Endothelial cell of umbilical vein (primary cell): ENCODE results near the gene PCBD1. TPM values are rescaled to one million over a fixed set of nuclear protein-coding genes. Genes with fewer than 3 reads are reported as not detected.

Source experiments
- BruUV-seq: library from RNA; stranded (reverse); fragments of 400-500 nt; replicated peaks from 2 replicates; lab custom pipeline; 2021; lab: Mats Ljungman, UMichigan
- CTCF ChIA-PET: fragments of 300-600, 350-600 bp; sonication (Branson Sonifier 250); formaldehyde crosslinking; loops from one replicate; lab custom pipeline; 2021; ENCODE audit warnings: antibody characterized with exemption, inconsistent platforms; lab: Charles Lee
- POLR2A ChIA-PET: fragments of 300-600, 350-600 bp; sonication (Branson Sonifier 250); formaldehyde crosslinking; loops from one replicate; lab custom pipeline; 2021; ENCODE audit warnings: antibody characterized with exemption, inconsistent platforms; lab: Charles Lee
- DNase-seq: peaks from one replicate; pipeline ENCODE4 v3.0.0-alpha.2; 2011; ENCODE audit warnings: low read depth, low spot score
- FAIRE-seq: peaks from 2 replicates; lab custom pipeline; 2011; peaks lifted over from hg19 to GRCh38; lab: Jason Lieb, UNC
- H2AFZ ChIP-seq: 2 replicates; pipeline ENCODE4 v1.6.0; 2012; ENCODE audit warnings: low read depth, low read length, control low read depth, inconsistent platforms
- H3K27ac ChIP-seq: 2 replicates; pipeline ENCODE4 v1.5.1; 2011; ENCODE audit warnings: low read depth, mild to moderate bottlenecking, control low read depth, low read length, moderate library complexity; ENCODE audit not compliant: insufficient read depth
- H3K27me3 ChIP-seq, 2 experiments: 2 replicates each; pipeline versions ENCODE4 v1.6.0 to v1.6.1; 2011; ENCODE audit warnings: low read length in 2 of 2, mixed read lengths in 1 of 2; ENCODE audit not compliant: control insufficient read depth in 2 of 2, insufficient read depth in 2 of 2
- H3K36me3 ChIP-seq, 2 experiments: 2 replicates in 1 of 2; 3 replicates in 1 of 2; pipeline ENCODE4 v1.5.1; 2011; ENCODE audit warnings: low read length in 2 of 2, mild to moderate bottlenecking in 1 of 2, moderate library complexity in 1 of 2; ENCODE audit not compliant: control insufficient read depth in 2 of 2, insufficient read depth in 2 of 2; ENCODE audit errors: extremely low read depth in 1 of 2
- H3K4me1 ChIP-seq: 3 replicates; pipeline ENCODE4 v1.5.1; 2011; ENCODE audit warnings: mild to moderate bottlenecking, low read length; ENCODE audit not compliant: control insufficient read depth, insufficient read depth; ENCODE audit errors: extremely low read depth
- H3K4me2 ChIP-seq: 2 replicates; pipeline ENCODE4 v1.6.1; 2011; ENCODE audit warnings: low read length, control low read depth, mixed read lengths; ENCODE audit not compliant: insufficient read depth
- H3K4me3 ChIP-seq, 3 experiments: fragments of 200-600 bp in 1 of 3; sonication (generic), shearing (Covaris generic) in 1 of 3; replicated peaks in 1 of 3; 2 replicates each; pipeline ENCODE4 v1.5.1; 2011 to 2016; ENCODE audit warnings: control low read depth in 3 of 3, low read length in 3 of 3, mild to moderate bottlenecking in 2 of 3, inconsistent platforms in 1 of 3, low read depth in 1 of 3, moderate library complexity in 1 of 3; ENCODE audit not compliant: insufficient read depth in 1 of 3
- H3K79me2 ChIP-seq: 2 replicates; pipeline ENCODE4 v1.6.0; 2012; ENCODE audit warnings: low read length, inconsistent platforms; ENCODE audit not compliant: control insufficient read depth, insufficient read depth
- H3K9ac ChIP-seq: replicated peaks from 2 replicates; pipeline ENCODE3; 2011; ENCODE audit warnings: low read length, control low read depth; ENCODE audit not compliant: insufficient read depth; ENCODE audit errors: extremely low read depth
- H3K9me1 ChIP-seq: replicated peaks from 3 replicates; pipeline ENCODE4 v1.6.0; 2011; ENCODE audit warnings: mild to moderate bottlenecking, low read length; ENCODE audit not compliant: control insufficient read depth, insufficient read depth; ENCODE audit errors: extremely low read depth
- H3K9me3 ChIP-seq: replicated peaks from 2 replicates; pipeline ENCODE4 v1.5.1; 2012; ENCODE audit warnings: low read length, inconsistent platforms; ENCODE audit not compliant: control insufficient read depth, insufficient read depth
- H4K20me1 ChIP-seq: replicated peaks from 2 replicates; pipeline ENCODE3; 2011; ENCODE audit warnings: mild to moderate bottlenecking, low read length; ENCODE audit not compliant: control insufficient read depth, insufficient read depth; ENCODE audit errors: extremely low read depth
- EZH2 ChIP-seq: IDR thresholded peaks from 2 replicates; pipeline ENCODE4 v1.6.1; 2012; ENCODE audit warnings: borderline replicate concordance, low read depth, mild to moderate bottlenecking, moderate library complexity, low read length, inconsistent platforms; ENCODE audit not compliant: severe bottlenecking
- FOS ChIP-seq: IDR thresholded peaks from 2 replicates; pipeline ENCODE4 v1.6.1; 2011; ENCODE audit warnings: mild to moderate bottlenecking, low read length, moderate library complexity, borderline replicate concordance; ENCODE audit not compliant: insufficient read depth
- GATA2 ChIP-seq: IDR thresholded peaks from 2 replicates; pipeline ENCODE4 v1.7.0; 2011; ENCODE audit warnings: low read depth, mild to moderate bottlenecking, moderate library complexity, mixed read lengths, low read length; ENCODE audit not compliant: insufficient read length, insufficient read depth
- JUN ChIP-seq: IDR thresholded peaks from 2 replicates; pipeline ENCODE4 v1.6.1; 2011; ENCODE audit warnings: borderline replicate concordance, low read depth; ENCODE audit not compliant: insufficient read length, insufficient read depth
- MYC ChIP-seq: IDR thresholded peaks from one replicate; pipeline ENCODE4 v1.6.1; 2011; ENCODE audit warnings: mild to moderate bottlenecking, low read depth, low read length
- POLR2A ChIP-seq: IDR thresholded peaks from 2 replicates; pipeline ENCODE4 v1.6.1; 2012; ENCODE audit warnings: low read depth, mild to moderate bottlenecking, control low read depth, low read length
- POLR2AphosphoS5 ChIP-seq: IDR thresholded peaks from 2 replicates; pipeline ENCODE4 v1.6.1; 2012; ENCODE audit warnings: low read depth, mild to moderate bottlenecking, control low read depth, low read length, moderate library complexity; ENCODE audit not compliant: insufficient read depth
- dilution Hi-C: fragments of 300-500 bp; cut with MboI; formaldehyde crosslinking; loops from one replicate; pipeline ENCODE4 v1.15.0; 2019; ENCODE audit warnings: low sequenced_read_pairs; ENCODE audit not compliant: extremely low pct_ligation_motif_present
- intact Hi-C: fragments of 100-400 bp; cut with micrococcal nuclease; formaldehyde crosslinking; loops from one replicate; pipeline ENCODE4 v1.10.0; 2022
- polyA plus RNA-seq, 4 experiments: library from polyadenylated mRNA; depleted of rRNA in 3 of 4; stranded (reverse) in 3 of 4; unstranded in 1 of 4; fragments of >200 nt; gene quantifications; 2 replicates each; pipeline versions ENCODE4 v1.2.1 to v1.2.3, GENCODE V29; 2011 to 2012; ENCODE audit warnings: missing spikeins in 1 of 4
- total RNA-seq: library from RNA; stranded (reverse); gene quantifications from 2 replicates; pipeline ENCODE4 v1.2.3, GENCODE V29; 2021
- TF ChIP-seq, protein P1 (sequence below), 2 donors: IDR thresholded peaks; 1 replicate in 1 of 2; 2 replicates in 1 of 2; pipeline ENCODE4 v1.5.1; 2011; ENCODE audit warnings: low read length in 2 of 2, mild to moderate bottlenecking in 2 of 2, moderate library complexity in 2 of 2, control low read depth in 1 of 2, inconsistent platforms in 1 of 2, low read depth in 1 of 2; ENCODE audit not compliant: insufficient read depth in 1 of 2; ENCODE audit errors: extremely low read depth in 1 of 2
- TF ChIP-seq, protein P2 (sequence below): IDR thresholded peaks from 2 replicates; pipeline ENCODE4 v1.6.1; 2011; ENCODE audit not compliant: insufficient read depth, insufficient read length

The PCBD1 gene
- total and polyA plus RNA-seq, 2 donors (not counting 3 experiments of a cell fraction or from before 2014, with no cell fraction given), result 95.7 to 113 TPM

DNA sequence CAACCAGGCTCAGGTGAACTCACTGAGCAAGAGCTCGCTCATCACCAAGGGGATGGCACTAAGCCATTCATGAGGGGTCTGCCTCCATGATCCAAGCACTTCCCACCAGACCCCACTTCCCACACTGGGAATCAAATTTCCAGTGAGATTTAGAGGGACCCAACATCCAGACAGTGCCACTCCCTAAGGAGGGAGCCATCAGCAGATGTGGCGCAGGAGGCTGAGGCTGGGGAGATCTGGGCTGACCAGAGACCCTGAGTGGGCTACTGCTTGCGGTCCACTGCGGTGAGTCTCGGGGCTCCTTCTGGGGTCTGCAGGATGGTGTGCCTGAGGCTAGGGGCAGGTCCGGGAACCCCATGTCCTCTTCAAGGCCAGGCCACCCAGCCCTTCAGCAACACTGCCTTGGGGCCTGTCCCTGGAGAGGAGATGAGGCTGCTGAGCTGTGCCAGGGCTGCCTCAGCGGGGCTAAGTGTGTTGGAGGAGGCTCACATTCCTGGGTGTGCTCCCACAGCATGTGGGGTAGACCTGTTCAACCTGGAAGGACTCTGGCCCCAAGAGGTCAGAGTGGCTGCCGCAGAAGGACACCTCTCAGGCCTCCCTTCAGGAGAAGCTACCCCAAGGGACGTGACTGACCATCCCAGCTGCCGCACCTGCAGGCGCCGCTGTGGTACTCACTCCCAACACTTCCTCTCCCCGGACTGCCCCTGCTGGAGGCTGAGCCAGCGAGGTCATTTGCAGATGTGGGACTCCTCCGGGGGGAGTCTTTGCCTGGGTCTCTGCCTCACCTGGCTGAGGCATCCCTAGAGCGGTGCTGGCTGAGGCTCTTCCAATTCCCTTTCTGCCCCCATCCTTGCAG is 22.3 kb upstream of the PCBD1 start:
- DNase-seq, result no peak
- no peak overlapping the region for H3K4me2 ChIP-seq
- no peak overlapping the region for H2AFZ ChIP-seq
- no peaks in the 10 kb centered on the region for H4K20me1 ChIP-seq
- no TSS peak for BruUV-seq
- ChIA-PET POLR2A (no interaction called here), CTCF (interaction anchor here (1.0 to 1.4 kb wide), 2 partner anchors 8 to 14 kb away, joined by 5 to 6 read pairs; no protein-coding TSS in a partner anchor)
- H3K4me3 ChIP-seq, result no peak overlapping the region
- H3K27me3 ChIP-seq, result peaks cover 0 to 4% of the 10 kb centered on the region in 2 experiments
- intact Hi-C loops, result no loop called here
- H3K9me3 ChIP-seq, result no peaks in the 10 kb centered on the region
- H3K27ac ChIP-seq, result no peak overlapping the region
- no peaks in the 10 kb centered on the region for H3K9me1 ChIP-seq
- H3K9ac ChIP-seq, result no peak overlapping the region
- no peak for TF ChIP-seq JUN
- TF ChIP-seq MYC, result no peak
- TF ChIP-seq FOS, result no peak
- TF ChIP-seq GATA2, result no peak
- TF ChIP-seq, protein P1, sequence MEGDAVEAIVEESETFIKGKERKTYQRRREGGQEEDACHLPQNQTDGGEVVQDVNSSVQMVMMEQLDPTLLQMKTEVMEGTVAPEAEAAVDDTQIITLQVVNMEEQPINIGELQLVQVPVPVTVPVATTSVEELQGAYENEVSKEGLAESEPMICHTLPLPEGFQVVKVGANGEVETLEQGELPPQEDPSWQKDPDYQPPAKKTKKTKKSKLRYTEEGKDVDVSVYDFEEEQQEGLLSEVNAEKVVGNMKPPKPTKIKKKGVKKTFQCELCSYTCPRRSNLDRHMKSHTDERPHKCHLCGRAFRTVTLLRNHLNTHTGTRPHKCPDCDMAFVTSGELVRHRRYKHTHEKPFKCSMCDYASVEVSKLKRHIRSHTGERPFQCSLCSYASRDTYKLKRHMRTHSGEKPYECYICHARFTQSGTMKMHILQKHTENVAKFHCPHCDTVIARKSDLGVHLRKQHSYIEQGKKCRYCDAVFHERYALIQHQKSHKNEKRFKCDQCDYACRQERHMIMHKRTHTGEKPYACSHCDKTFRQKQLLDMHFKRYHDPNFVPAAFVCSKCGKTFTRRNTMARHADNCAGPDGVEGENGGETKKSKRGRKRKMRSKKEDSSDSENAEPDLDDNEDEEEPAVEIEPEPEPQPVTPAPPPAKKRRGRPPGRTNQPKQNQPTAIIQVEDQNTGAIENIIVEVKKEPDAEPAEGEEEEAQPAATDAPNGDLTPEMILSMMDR (IDR thresholded peaks at IDR 0.05; ENCODE audit: extremely low read depth in 1 of 2, insufficient read depth in 1 of 2, low read depth in 1 of 2, low read length in 2 of 2), result no peak
- no peak for TF ChIP-seq EZH2
- TF ChIP-seq, protein P2, sequence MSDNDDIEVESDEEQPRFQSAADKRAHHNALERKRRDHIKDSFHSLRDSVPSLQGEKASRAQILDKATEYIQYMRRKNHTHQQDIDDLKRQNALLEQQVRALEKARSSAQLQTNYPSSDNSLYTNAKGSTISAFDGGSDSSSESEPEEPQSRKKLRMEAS, result no peak
- no peak for TF ChIP-seq POLR2AphosphoS5
- no peak for TF ChIP-seq POLR2A
- H3K36me3 ChIP-seq, result no peaks in the 10 kb centered on the region
- dilution Hi-C loops, result no loop called here
- FAIRE-seq, result no peak
- no peaks in the 10 kb centered on the region for H3K79me2 ChIP-seq
- H3K4me1 ChIP-seq, result no peaks in the 10 kb centered on the region
